Nucleus accumbens (tissue), 56 donors: ENCODE measurements around the gene MED25.

ENCODE experiments used
- DNase-seq, 56 donors: peaks; one replicate each; lab custom pipeline; 2025; lab: John Stamatoyannopoulos, UW

Gene MED25

GRCh38 chr19:49855676-49856573 lies 37.8 kb downstream of the MED25 start:
- DNase-seq: no peak

GRCh38 chr19:49856574-49857021 lies 38.5 kb downstream of the MED25 start:
- DNase-seq: no peak

- no peak for DNase-seq
Observed at GRCh38 chr19:49857061-49857837, 39.2 kb downstream of the MED25 start.

GRCh38 chr19:49857838-49858087 lies 39.7 kb downstream of the MED25 start:
- DNase-seq: no peak

GRCh38 chr19:49858088-49858985 lies 40.2 kb downstream of the MED25 start:
- peak in 37 of 56 donors; percentile 6 to 69 (median 30) for DNase-seq

GRCh38 chr19:49859682-49860335 lies 41.7 kb downstream of the MED25 start:
- DNase-seq: no peak

GRCh38 chr19:49860336-49861102 lies 42.4 kb downstream of the MED25 start:
- DNase-seq: no peak

- peak in 11 of 56 donors; percentile 8 to 61 (median 30) for DNase-seq
Observed at GRCh38 chr19:49861107-49861506, 43.0 kb downstream of the MED25 start.

- DNase-seq: no peak
Observed at GRCh38 chr19:49861541-49862378, 43.7 kb downstream of the MED25 start.

- DNase-seq: no peak
Observed at GRCh38 chr19:49862391-49863253, 44.5 kb downstream of the MED25 start.

GRCh38 chr19:49863254-49863934 lies 45.3 kb downstream of the MED25 start:
- no peak for DNase-seq

- no peak for DNase-seq
Observed at GRCh38 chr19:49863935-49864320, 45.8 kb downstream of the MED25 start.

- DNase-seq: no peak
Observed at GRCh38 chr19:49864890-49865289, 46.8 kb downstream of the MED25 start.

- DNase-seq: peak; percentile 64 to 99 (median 92)
Observed at GRCh38 chr19:49866933-49867782, 49.1 kb downstream of the MED25 start, which contains the start of gene PNKP. TSS of gene PNKP (minus strand) at chr19:49867576. CDS start at chr19:49867204, 372 bp downstream.

- DNase-seq: peak in 4 of 56 donors; percentile 67 to 97 (median 84)
Observed at GRCh38 chr19:49869009-49869483, 51.0 kb downstream of the MED25 start.
